Right lobe of liver (tissue), 6 donors: ENCODE measurements around the gene NSMF. TPM values are rescaled to one million over a fixed set of nuclear protein-coding genes. Genes with fewer than 3 reads are reported as not detected.
A peak's percentile ranks its signal among the peaks of the same experiment; 100 is the strongest.

Experiments
- ATAC-seq, 4 donors: fragments of 200-7000 bp; cut with Tn5 transposase; one replicate each; pipeline ENCODE4 v1.9.1; 2020; ENCODE audit warnings: mild to moderate bottlenecking in 4 of 4, moderate library complexity in 4 of 4
- DNase-seq, 3 donors: peaks; one replicate each; pipeline ENCODE4 v3.0.0-alpha.2; 2020
- H3K27ac ChIP-seq, 3 donors: fragments of 200-600 bp; one replicate each; pipeline ENCODE4 v1.8.0; 2022
- H3K27me3 ChIP-seq, 2 donors: fragments of 200-600 bp; one replicate each; pipeline ENCODE4 v1.8.0; 2022
- H3K36me3 ChIP-seq, 4 donors: fragments of 200-600 bp; sonication (generic) in 1 of 4; one replicate each; pipeline versions ENCODE4 v1.5.1 to v1.8.0; 2017 to 2022; ENCODE audit warnings: control low read depth in 1 of 4
- H3K4me1 ChIP-seq, 4 donors: fragments of 200-600 bp; sonication (generic) in 1 of 4; one replicate each; pipeline versions ENCODE4 v1.5.1 to v1.8.0; 2017 to 2022; ENCODE audit warnings: control low read depth in 1 of 4
- H3K4me3 ChIP-seq, 3 donors: fragments of 200-600 bp; one replicate each; pipeline ENCODE4 v1.8.0; 2022
- H3K9me3 ChIP-seq, 4 donors: fragments of 200-600 bp; sonication (generic) in 1 of 4; one replicate each; pipeline versions ENCODE4 v1.5.1 to v1.8.0; 2017 to 2022; ENCODE audit warnings: control low read depth in 1 of 4
- CTCF ChIP-seq, 4 donors: fragments of 200-600 bp in 3 of 4; fragments of 450-650 bp in 1 of 4; IDR thresholded peaks; one replicate each; pipeline versions ENCODE4 v1.5.1 to v1.8.0; 2016 to 2022; ENCODE audit warnings: antibody characterized with exemption in 4 of 4, mild to moderate bottlenecking in 2 of 4
- POLR2A ChIP-seq: fragments of 450-650 bp; IDR thresholded peaks from one replicate; pipeline ENCODE4 v1.6.1; 2017; ENCODE audit warnings: antibody characterized with exemption, mild to moderate bottlenecking
- WGBS: methylation state at CpG from one replicate; pipeline ENCODE4 v1.1.6; 2018; ENCODE audit warnings: low coverage, low lambda C conversion rate; ENCODE audit not compliant: insufficient coverage; ENCODE audit errors: missing lambda C conversion rate; 5-methylcytosine and 5-hydroxymethylcytosine counted together
- intact Hi-C, 2 donors: fragments of 100-400 bp; cut with DNase I; formaldehyde crosslinking; loops; one replicate each; pipeline versions ENCODE4 v1.11.2 to v1.14.1; 2022
- total RNA-seq, 6 experiments: library from RNA; depleted of rRNA in 2 of 6; stranded (reverse); fragments of >200 nt in 2 of 6; fragmentation: NEBNext Ultra II Directional in 3 of 6; extraction: Animal tissue kit (Norgen Biotek cat#: 25700) in 3 of 6; gene quantifications; one replicate each; pipeline versions ENCODE4 v1.1.0 to v1.2.4, GENCODE V29; 2016 to 2023
- donor health status: DM: no; HTN: yes; CAD: no.
- donor health status: DM: no; HTN: no; CAD: no.
- donor health status: DM: no; HTN: no; CAD: no.
- donor health status: DM: no; HTN: yes; CAD: no.
- donor health status: DM: no; HTN: yes; CAD: no.

Gene NSMF
- total RNA-seq, 6 experiments from 2014 or later: 15.6 to 55.4 (median 20.1) TPM

DNA sequence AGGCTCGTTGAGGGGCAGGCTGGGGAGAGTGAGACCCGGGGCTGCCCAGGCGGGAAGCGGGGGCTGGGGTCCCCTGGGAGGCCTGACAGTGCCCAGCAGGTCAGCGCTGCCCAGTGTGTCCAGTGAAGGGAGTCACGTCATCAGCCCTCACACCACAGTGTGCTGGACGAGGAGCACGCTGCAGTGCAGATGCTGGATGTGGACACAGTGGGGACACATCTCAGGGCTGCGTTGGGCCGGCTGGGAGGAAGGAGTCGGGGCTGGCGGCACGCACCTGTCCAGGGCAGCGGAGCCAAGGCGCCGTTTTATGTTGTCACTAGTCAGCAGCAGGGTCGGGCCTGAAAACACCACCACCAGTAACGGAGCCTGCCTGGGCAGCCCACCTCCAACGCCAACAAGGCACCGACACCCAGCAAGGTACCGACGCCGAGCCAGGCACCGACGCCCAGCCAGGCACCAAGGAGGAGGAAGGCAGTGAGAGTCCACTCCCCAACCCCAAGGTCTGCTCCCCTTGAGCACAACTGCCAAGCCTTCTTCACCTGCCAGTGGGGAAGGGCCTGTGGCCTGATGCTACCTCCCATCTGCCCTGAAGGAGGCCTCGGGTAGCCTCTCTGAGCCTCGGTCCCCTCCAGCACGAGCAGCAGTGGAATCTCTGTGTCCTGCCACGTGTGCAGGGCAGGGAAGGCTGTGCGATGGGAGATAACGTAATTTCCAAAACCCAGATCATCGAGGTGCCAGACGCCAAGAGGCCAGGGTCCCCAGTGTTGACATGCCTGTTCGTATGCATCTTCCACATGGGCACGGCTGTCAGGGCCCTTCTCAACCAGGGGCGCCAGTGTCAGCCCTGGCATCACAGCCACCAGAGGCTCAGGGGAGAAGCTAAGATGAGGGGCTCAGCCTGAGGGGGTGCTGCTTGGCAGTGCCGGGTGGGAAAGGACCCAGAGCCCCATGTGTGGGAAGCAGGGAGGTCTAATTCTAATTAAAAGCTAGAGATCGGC, 21.9 kb upstream of the NSMF start:
- 100% methylated on average over 1 of the region's 38 CpGs for WGBS
- Histone ChIP-seq H3K27me3 (no peaks in the 10 kb centered on the region), H3K27ac (peak overlapping the region in 1 of 3 donors; percentile 90), H3K4me1 (peaks cover 0 to 12% (median 6%) of the 10 kb centered on the region in 4 donors), H3K36me3 (no peaks in the 10 kb centered on the region), H3K4me3 (no peak overlapping the region), H3K9me3 (peaks cover 0 to 1% (median 0%) of the 10 kb centered on the region in 4 donors)
- ATAC-seq (no peak), DNase-seq (peak; percentile 23 to 59 (median 46))
- TF ChIP-seq POLR2A: no peak
- no peak for TF ChIP-seq CTCF (IDR thresholded peaks at IDR 0.05)
- intact Hi-C loops: no loop called here

DNA sequence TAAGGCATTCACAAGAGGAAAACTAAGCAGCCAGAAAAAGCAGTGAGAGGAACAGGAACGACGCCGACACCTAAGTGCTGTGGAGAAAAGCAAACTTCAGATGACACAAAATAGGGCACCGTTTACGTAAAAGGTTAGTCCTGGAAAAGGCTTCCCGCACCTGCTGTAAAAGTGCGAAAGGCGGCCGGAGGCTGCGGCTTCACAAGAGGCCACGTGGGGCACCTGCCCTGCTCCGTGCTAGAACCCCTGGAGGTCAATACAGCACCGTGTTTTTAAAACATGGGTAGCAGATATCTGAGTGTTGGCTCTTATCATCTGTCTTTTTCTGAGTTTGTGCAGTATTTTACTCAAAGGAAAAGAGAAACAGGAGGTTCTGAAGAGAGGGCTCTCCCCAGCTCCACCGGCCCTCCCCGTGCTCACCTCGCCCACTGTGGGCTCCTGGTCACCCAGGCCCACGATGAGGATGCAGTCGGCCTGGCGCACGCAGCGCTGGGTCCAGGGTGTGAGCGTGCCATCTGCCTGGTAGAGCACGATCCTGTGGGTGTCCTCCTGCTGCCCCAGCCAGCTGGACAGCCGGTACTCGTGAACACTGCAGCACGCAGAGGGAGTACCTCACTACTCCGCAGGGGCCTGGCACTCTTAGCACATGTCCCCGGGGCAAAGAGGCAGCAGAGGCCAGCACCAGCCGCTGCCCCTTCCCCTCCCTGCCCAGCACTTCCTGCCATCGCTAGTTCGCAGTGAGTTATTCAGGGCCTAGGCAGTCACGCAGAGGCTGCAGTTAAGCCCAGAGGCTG, 21.0 kb upstream of the NSMF start:
- WGBS: 92% methylated on average over 20 of the region's 32 CpGs
- Histone ChIP-seq H3K36me3 (no peaks in the 10 kb centered on the region), H3K27ac (no peak overlapping the region), H3K27me3 (no peaks in the 10 kb centered on the region), H3K9me3 (peaks cover 0 to 10% (median 0%) of the 10 kb centered on the region in 4 donors), H3K4me1 (peaks cover 0 to 12% (median 6%) of the 10 kb centered on the region in 4 donors), H3K4me3 (no peak overlapping the region)
- ATAC-seq (no peak), DNase-seq (peak in 1 of 3 donors; percentile 48)
- intact Hi-C loops: no loop called here
- TF ChIP-seq CTCF (IDR thresholded peaks at IDR 0.05) (no peak), POLR2A (no peak)

DNA sequence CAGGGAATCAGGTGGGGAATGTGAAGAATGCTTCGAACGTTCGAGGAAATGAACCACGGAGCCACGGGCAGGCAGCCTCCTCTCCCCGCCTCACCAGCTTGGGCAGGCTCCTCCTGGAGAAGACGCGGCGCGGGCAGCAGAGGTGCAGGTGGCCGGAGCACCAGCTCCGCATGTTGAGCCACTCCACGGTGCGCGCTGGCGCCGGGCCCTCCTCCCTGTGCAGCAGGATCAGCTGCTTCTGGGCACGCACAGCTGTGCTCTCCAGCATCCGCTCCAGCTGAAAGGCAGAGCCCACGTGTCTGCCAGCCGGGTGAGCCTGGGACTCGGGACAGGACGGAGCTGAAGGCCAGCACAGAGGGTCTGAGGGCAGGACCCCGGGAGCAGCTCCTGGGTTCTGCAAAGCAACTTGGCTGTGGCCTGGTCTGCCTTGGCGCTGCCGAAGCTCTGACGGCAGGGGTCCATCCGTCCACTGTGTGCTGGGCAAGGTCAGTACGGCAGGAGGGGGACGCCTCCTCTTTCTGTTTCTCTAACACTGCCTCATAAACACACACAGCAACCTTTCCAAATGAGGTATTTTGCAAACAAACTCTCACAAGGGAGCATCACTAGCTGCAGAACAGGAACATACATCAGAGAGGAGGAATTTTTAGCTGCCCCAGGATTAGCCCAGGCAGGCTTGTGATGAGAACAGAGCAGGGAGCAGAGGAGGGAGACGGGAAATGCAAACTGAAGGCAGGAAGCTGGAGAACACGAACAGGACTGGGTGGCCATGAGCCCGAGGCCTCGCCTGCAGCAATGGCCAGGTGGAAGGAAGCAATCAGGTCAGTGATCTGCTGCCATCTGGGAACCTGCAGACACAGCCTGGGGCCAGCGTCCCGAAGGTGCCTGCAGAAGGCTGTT, 20.1 kb upstream of the NSMF start:
- WGBS: 84% methylated on average over 14 of the region's 36 CpGs
- H3K27ac ChIP-seq: no peak overlapping the region
- H3K4me3 ChIP-seq: no peak overlapping the region
- no peak for ATAC-seq
- H3K27me3 ChIP-seq: no peaks in the 10 kb centered on the region
- H3K36me3 ChIP-seq: no peaks in the 10 kb centered on the region
- H3K9me3 ChIP-seq: peaks cover 0 to 12% (median 0%) of the 10 kb centered on the region in 4 donors
- H3K4me1 ChIP-seq: peaks cover 0 to 12% (median 6%) of the 10 kb centered on the region in 4 donors
- TF ChIP-seq POLR2A (no peak), CTCF (IDR thresholded peaks at IDR 0.05) (no peak)
- peak in 2 of 3 donors; percentile 43 to 50 for DNase-seq
- intact Hi-C loops: no loop called here

DNA sequence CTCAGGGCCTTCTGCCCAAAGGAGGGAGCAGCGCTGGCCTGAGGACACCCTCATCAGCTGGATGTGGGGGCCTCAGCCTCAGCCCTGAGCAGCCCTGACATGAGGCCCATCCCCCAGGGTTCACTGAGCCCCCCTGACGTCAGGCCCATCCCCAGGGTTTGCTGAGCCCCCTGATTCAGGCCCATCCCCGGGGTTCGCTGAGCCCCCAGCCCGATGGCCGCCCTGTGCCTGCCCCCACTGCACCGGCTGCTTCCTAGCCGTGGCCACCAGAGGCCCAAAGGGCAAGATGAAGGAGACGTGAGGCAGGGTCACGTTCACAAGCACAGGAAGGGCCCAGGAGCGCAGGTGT, 19.5 kb upstream of the NSMF start:
- Histone ChIP-seq H3K9me3 (peaks cover 0 to 12% (median 0%) of the 10 kb centered on the region in 4 donors), H3K27me3 (no peaks in the 10 kb centered on the region), H3K4me1 (peaks cover 0 to 12% (median 6%) of the 10 kb centered on the region in 4 donors), H3K27ac (no peak overlapping the region), H3K4me3 (no peak overlapping the region), H3K36me3 (no peaks in the 10 kb centered on the region)
- ATAC-seq (no peak), DNase-seq (no peak)
- TF ChIP-seq POLR2A (no peak), CTCF (IDR thresholded peaks at IDR 0.05) (no peak)
- WGBS: 64% methylated on average over 2 of the region's 11 CpGs
- intact Hi-C loops: no loop called here
